Endothelial cell (in vitro differentiated cells): ENCODE results near the gene TJAP1. TPM values are rescaled to one million over a fixed set of nuclear protein-coding genes. Genes with fewer than 3 reads are reported as not detected.

ENCODE experiments used
- DNase-seq: peaks from one replicate; pipeline ENCODE4 v3.0.0; 2021; ENCODE audit warnings: low spot score
- H3K27ac Mint-ChIP-seq: one replicate; pipeline ENCODE4 v1.8.0; 2021; ENCODE audit warnings: mixed read lengths, inconsistent platforms; ENCODE audit not compliant: unreplicated experiment
- H3K27me3 Mint-ChIP-seq: one replicate; pipeline ENCODE4 v1.8.0; 2021; ENCODE audit warnings: mild to moderate bottlenecking, moderate library complexity, mixed read lengths, inconsistent platforms; ENCODE audit not compliant: unreplicated experiment
- H3K36me3 Mint-ChIP-seq: one replicate; pipeline ENCODE4 v1.8.0; 2021; ENCODE audit warnings: mild to moderate bottlenecking, low read depth, mixed read lengths, inconsistent platforms; ENCODE audit not compliant: unreplicated experiment
- H3K4me1 Mint-ChIP-seq: one replicate; pipeline ENCODE4 v1.8.0; 2021; ENCODE audit warnings: mild to moderate bottlenecking, mixed read lengths, inconsistent platforms; ENCODE audit not compliant: unreplicated experiment
- H3K4me3 Mint-ChIP-seq: one replicate; pipeline ENCODE4 v1.8.0; 2021; ENCODE audit warnings: mild to moderate bottlenecking, mixed read lengths, inconsistent platforms; ENCODE audit not compliant: unreplicated experiment
- H3K9me3 Mint-ChIP-seq: one replicate; pipeline ENCODE4 v1.8.0; 2021; ENCODE audit warnings: mixed read lengths, inconsistent platforms; ENCODE audit not compliant: unreplicated experiment
- CTCF ChIP-seq: fragments of 200-600 bp; sonication (generic); IDR thresholded peaks from one replicate; pipeline ENCODE4 v1.5.0; 2021; ENCODE audit warnings: antibody characterized with exemption; ENCODE audit not compliant: unreplicated experiment
- total RNA-seq: library from RNA; stranded (reverse); fragmentation: NEBNext Ultra II Directional; extraction: Animal tissue kit (Norgen Biotek cat#: 25700); gene quantifications from one replicate; pipeline ENCODE4 v1.2.1, GENCODE V29; 2021; ENCODE audit not compliant: unreplicated experiment

TJAP1 gene
- total RNA-seq, 1 donor from 2014 or later, result 41.8 TPM

DNA sequence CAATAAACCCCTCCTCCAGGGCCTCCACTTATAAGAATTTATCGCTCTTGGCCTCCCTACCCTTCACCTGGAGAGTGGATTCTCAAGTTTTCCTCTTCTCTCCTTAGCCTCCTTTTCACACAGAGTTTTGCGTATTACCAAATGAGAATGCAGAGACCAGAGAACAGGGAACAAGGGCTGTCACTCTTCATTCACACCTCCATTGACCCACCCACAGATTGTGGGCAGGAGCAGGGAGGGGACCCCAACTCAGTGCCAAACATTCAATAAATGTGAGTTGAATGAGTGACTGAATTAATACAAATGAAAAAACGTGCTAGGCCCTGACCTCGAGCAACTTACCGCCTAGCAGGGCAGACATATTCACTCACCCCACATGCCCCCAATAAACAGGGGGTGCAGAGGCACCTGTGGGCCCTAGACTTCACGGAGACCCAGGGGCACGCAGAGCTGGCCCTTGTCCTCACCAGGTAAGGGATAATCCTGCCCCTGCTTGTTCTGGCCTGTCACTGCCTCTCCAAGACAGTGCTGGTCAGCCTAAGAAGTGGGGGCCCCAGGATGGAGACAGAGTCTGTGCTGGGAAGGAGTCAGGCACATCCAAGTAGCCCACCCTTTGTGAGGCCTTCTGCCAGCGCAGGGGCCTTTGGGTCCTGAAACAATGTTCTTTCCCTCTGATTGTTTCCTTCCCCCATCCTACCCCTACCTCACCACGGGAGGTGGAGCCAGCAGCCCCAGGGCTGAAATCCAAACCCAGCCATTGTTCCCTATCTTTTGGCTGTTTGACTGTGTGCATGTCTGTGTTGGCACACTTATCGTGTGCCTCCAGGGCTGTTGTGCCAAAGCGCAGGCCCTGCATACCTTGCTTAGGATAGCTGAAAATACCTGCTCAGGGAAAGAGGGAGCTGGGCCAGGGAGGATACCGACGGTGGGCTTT is 8.4 kb upstream of the TJAP1 start:
- Mint-ChIP-seq H3K9me3 (no peaks in the 10 kb centered on the region), H3K36me3 (no peaks in the 10 kb centered on the region), H3K27ac (no peak overlapping the region), H3K4me1 (peaks cover 4% of the 10 kb centered on the region), H3K4me3 (no peak overlapping the region), H3K27me3 (peaks cover 2% of the 10 kb centered on the region)
- no peak for TF ChIP-seq CTCF
- DNase-seq, result no peak

GRCh38 chr6:43469947-43470346 is 7.4 kb upstream of the TJAP1 start:
- peaks cover 4% of the 10 kb centered on the region for H3K4me1 Mint-ChIP-seq
- no peak overlapping the region for H3K4me3 Mint-ChIP-seq
- peaks cover 2% of the 10 kb centered on the region for H3K27me3 Mint-ChIP-seq
- no peak overlapping the region for H3K27ac Mint-ChIP-seq
- no peak for DNase-seq
- H3K9me3 Mint-ChIP-seq, result no peaks in the 10 kb centered on the region
- TF ChIP-seq CTCF, result no peak
- no peaks in the 10 kb centered on the region for H3K36me3 Mint-ChIP-seq

GRCh38 chr6:43471399-43471798 is 6.0 kb upstream of the TJAP1 start:
- TF ChIP-seq CTCF, result no peak
- H3K36me3 Mint-ChIP-seq, result no peaks in the 10 kb centered on the region
- no peaks in the 10 kb centered on the region for H3K9me3 Mint-ChIP-seq
- no peak for DNase-seq
- H3K27me3 Mint-ChIP-seq, result peaks cover 2% of the 10 kb centered on the region
- H3K4me3 Mint-ChIP-seq, result no peak overlapping the region
- H3K4me1 Mint-ChIP-seq, result peaks cover 4% of the 10 kb centered on the region
- H3K27ac Mint-ChIP-seq, result no peak overlapping the region

GRCh38 chr6:43472515-43472914 is 4.9 kb upstream of the TJAP1 start:
- no peak for DNase-seq
- no peak overlapping the region for H3K4me3 Mint-ChIP-seq
- no peaks in the 10 kb centered on the region for H3K36me3 Mint-ChIP-seq
- H3K4me1 Mint-ChIP-seq, result peaks cover 7% of the 10 kb centered on the region
- H3K9me3 Mint-ChIP-seq, result no peaks in the 10 kb centered on the region
- no peak overlapping the region for H3K27ac Mint-ChIP-seq
- no peak for TF ChIP-seq CTCF
- peaks cover 3% of the 10 kb centered on the region for H3K27me3 Mint-ChIP-seq

- H3K4me1 Mint-ChIP-seq, result peaks cover 21% of the 10 kb centered on the region
- no peak overlapping the region for H3K27ac Mint-ChIP-seq
- no peak for TF ChIP-seq CTCF
- H3K36me3 Mint-ChIP-seq, result no peaks in the 10 kb centered on the region
- no peak for DNase-seq
- H3K4me3 Mint-ChIP-seq, result no peak overlapping the region
- H3K27me3 Mint-ChIP-seq, result peaks cover 1% of the 10 kb centered on the region
- H3K9me3 Mint-ChIP-seq, result no peaks in the 10 kb centered on the region
Measured at GRCh38 chr6:43475516-43475915, 1.9 kb upstream of the TJAP1 start.
